OCI-LY1 (cell line): ENCODE results near the gene CRTAC1.

Source experiments
- H2AFZ ChIP-seq: fragments of 200-600 bp; sonication (generic), shearing (Covaris generic); 2 replicates; pipeline ENCODE4 v1.6.0; 2014; ENCODE audit warnings: antibody characterized with exemption, mild to moderate bottlenecking, low read length
- H3F3A ChIP-seq: fragments of 200-600 bp; sonication (generic), shearing (Covaris generic); 2 replicates; pipeline ENCODE4 v1.6.0; 2014; ENCODE audit warnings: mild to moderate bottlenecking, antibody characterized with exemption, low read length, moderate library complexity; ENCODE audit not compliant: insufficient read depth
- H3K27ac ChIP-seq: fragments of 200-600 bp; sonication (generic); 2 replicates; pipeline ENCODE4 v1.5.1; 2014; ENCODE audit warnings: low read length, mixed run types, mild to moderate bottlenecking, low read depth; ENCODE audit not compliant: poor library complexity, severe bottlenecking
- H3K27me3 ChIP-seq: fragments of 200-600 bp; sonication (generic); 2 replicates; pipeline ENCODE4 v1.6.0; 2014; ENCODE audit warnings: antibody characterized with exemption, mild to moderate bottlenecking, low read length, moderate library complexity; ENCODE audit not compliant: insufficient read depth
- H3K36me3 ChIP-seq: fragments of 200-600 bp; sonication (generic); 2 replicates; pipeline ENCODE4 v1.6.1; 2014; ENCODE audit warnings: mild to moderate bottlenecking, antibody characterized with exemption, low read length, moderate library complexity, mixed read lengths; ENCODE audit not compliant: insufficient read depth
- H3K4me1 ChIP-seq: fragments of 200-600 bp; sonication (generic); 2 replicates; pipeline ENCODE4 v1.5.1; 2014; ENCODE audit warnings: mild to moderate bottlenecking, low read length, moderate library complexity; ENCODE audit not compliant: insufficient read depth, severe bottlenecking
- H3K4me2 ChIP-seq: fragments of 200-600 bp; sonication (generic), shearing (Covaris generic); 2 replicates; pipeline ENCODE4 v1.6.1; 2014; ENCODE audit warnings: low read length
- H3K4me3 ChIP-seq: fragments of 200-600 bp; sonication (generic); 2 replicates; pipeline ENCODE4 v1.5.1; 2014; ENCODE audit warnings: low read length, low read depth, mild to moderate bottlenecking, mixed read lengths; ENCODE audit not compliant: poor library complexity, severe bottlenecking
- H3K79me2 ChIP-seq: fragments of 200-600 bp; shearing (Covaris generic); 2 replicates; pipeline ENCODE4 v1.6.1; 2016; ENCODE audit warnings: mixed run types, low read length, mixed read lengths; ENCODE audit not compliant: insufficient read depth
- H3K9ac ChIP-seq: fragments of 200-600 bp; sonication (generic), shearing (Covaris generic); 2 replicates; pipeline ENCODE4 v1.6.1; 2014; ENCODE audit warnings: mild to moderate bottlenecking, low read length, mixed read lengths
- H3K9me2 ChIP-seq: fragments of 200-600 bp; sonication (generic), shearing (Covaris generic); 2 replicates; pipeline ENCODE4 v1.6.1; 2014; ENCODE audit warnings: low read depth, mild to moderate bottlenecking, low read length, mixed read lengths
- H3K9me3 ChIP-seq: fragments of 200-600 bp; shearing (Covaris generic); 2 replicates; pipeline ENCODE4 v1.6.1; 2014; ENCODE audit warnings: low read length, mixed read lengths
- H4K20me1 ChIP-seq: fragments of 200-600 bp; sonication (generic), shearing (Covaris generic); 2 replicates; pipeline ENCODE4 v1.6.0; 2016; ENCODE audit warnings: mild to moderate bottlenecking, low read length; ENCODE audit not compliant: insufficient read depth
- CTCF ChIP-seq: fragments of 200-600 bp; sonication (generic), shearing (Covaris generic); IDR thresholded peaks from 2 replicates; pipeline ENCODE4 v1.5.1; 2017; ENCODE audit warnings: mild to moderate bottlenecking, antibody characterized with exemption, low read length, moderate library complexity, mixed read lengths
- EZH2 ChIP-seq: fragments of 200-600 bp; sonication (generic), shearing (Covaris generic); IDR thresholded peaks from 2 replicates; pipeline ENCODE4 v1.8.0; 2017; ENCODE audit warnings: borderline replicate concordance, mixed run types, mild to moderate bottlenecking, antibody characterized with exemption, low read length, moderate library complexity, mixed read lengths

Gene CRTAC1

GRCh38 chr10:97928897-97929296, 101.5 kb downstream of the CRTAC1 start:
- Histone ChIP-seq H3K36me3 (no peaks in the 10 kb centered on the region), H3K4me1 (no peaks in the 10 kb centered on the region), H3K79me2 (no peaks in the 10 kb centered on the region), H4K20me1 (no peaks in the 10 kb centered on the region), H3K9ac (no peak overlapping the region), H3F3A (no peaks in the 10 kb centered on the region), H2AFZ (no peak overlapping the region), H3K27me3 (no peaks in the 10 kb centered on the region), H3K4me3 (no peak overlapping the region), H3K9me2 (no peaks in the 10 kb centered on the region), H3K9me3 (no peaks in the 10 kb centered on the region), H3K27ac (no peak overlapping the region), H3K4me2 (no peak overlapping the region)
- TF ChIP-seq CTCF, result no peak
- TF ChIP-seq EZH2, result no peak

GRCh38 chr10:97927622-97928021, 102.8 kb downstream of the CRTAC1 start:
- no peaks in the 10 kb centered on the region for H4K20me1 ChIP-seq
- H3K9me3 ChIP-seq, result no peaks in the 10 kb centered on the region
- H3K4me1 ChIP-seq, result no peaks in the 10 kb centered on the region
- no peak overlapping the region for H3K4me3 ChIP-seq
- H3K9me2 ChIP-seq, result no peaks in the 10 kb centered on the region
- no peaks in the 10 kb centered on the region for H3F3A ChIP-seq
- no peak overlapping the region for H2AFZ ChIP-seq
- no peak overlapping the region for H3K27ac ChIP-seq
- H3K36me3 ChIP-seq, result no peaks in the 10 kb centered on the region
- H3K27me3 ChIP-seq, result no peaks in the 10 kb centered on the region
- no peak for TF ChIP-seq EZH2
- TF ChIP-seq CTCF, result no peak
- H3K4me2 ChIP-seq, result no peak overlapping the region
- H3K9ac ChIP-seq, result no peak overlapping the region
- H3K79me2 ChIP-seq, result no peaks in the 10 kb centered on the region

DNA sequence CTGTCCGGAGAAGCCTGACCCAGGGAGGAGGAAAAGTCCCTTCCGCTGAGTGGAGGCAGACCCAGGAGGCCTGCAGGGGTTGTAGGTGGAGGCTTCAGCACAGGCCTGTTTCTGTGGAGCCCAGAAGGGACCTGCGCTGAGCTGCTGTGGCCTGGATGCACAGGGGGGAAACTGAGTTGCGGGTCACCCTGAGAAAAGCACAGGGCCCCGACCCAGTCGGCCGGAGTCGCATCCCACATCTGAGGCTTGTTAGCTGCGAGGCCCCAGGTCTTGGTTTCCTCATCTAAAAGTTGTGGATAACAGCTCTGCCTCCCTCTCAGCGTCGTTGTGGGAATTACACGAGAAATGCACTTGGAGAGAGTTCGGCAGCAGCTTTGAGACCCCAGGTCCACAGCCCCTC, 104.4 kb downstream of the CRTAC1 start:
- Histone ChIP-seq H3K4me3 (no peak overlapping the region), H3K9me3 (no peaks in the 10 kb centered on the region), H3K9me2 (no peaks in the 10 kb centered on the region), H2AFZ (no peak overlapping the region), H3F3A (no peaks in the 10 kb centered on the region), H3K27me3 (no peaks in the 10 kb centered on the region), H3K27ac (no peak overlapping the region), H3K9ac (no peak overlapping the region), H4K20me1 (no peaks in the 10 kb centered on the region), H3K36me3 (no peaks in the 10 kb centered on the region), H3K4me1 (no peaks in the 10 kb centered on the region), H3K79me2 (no peaks in the 10 kb centered on the region), H3K4me2 (no peak overlapping the region)
- TF ChIP-seq CTCF (no peak), EZH2 (no peak)
